ENCODE measurements around the gene HOXD11.

Gene HOXD11

DNA sequence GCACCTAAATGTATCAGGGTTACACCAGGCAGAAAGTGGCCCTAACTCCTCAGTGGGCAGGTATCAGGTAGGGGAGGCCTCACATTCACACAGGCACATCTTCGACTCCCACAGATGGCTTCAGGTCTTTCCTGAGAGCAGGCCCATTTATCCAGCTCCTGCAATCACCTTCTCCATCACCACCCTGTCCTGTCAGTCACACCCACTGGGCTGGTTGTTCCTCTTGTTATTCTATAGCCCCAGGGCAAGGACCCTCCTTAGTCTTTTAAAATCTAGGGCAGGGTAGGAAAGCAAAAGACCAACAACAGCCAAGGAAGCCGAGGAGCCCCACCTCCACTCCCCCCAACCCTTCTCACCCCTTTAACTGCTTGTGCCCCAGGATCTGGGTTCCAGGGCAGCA lies 35.2 kb downstream of the HOXD11 start:
- H3K27ac ChIP-seq = no peak overlapping the region
- DNase-seq (ENCODE audit: low spot score) = no peak
- CTCF ChIA-PET = interaction anchor here (2.9 to 3.0 kb wide), 2 partner anchors 412 to 496 kb away, joined by 20 to 34 read pairs; no protein-coding TSS in a partner anchor
- TF ChIP-seq, protein P1, sequence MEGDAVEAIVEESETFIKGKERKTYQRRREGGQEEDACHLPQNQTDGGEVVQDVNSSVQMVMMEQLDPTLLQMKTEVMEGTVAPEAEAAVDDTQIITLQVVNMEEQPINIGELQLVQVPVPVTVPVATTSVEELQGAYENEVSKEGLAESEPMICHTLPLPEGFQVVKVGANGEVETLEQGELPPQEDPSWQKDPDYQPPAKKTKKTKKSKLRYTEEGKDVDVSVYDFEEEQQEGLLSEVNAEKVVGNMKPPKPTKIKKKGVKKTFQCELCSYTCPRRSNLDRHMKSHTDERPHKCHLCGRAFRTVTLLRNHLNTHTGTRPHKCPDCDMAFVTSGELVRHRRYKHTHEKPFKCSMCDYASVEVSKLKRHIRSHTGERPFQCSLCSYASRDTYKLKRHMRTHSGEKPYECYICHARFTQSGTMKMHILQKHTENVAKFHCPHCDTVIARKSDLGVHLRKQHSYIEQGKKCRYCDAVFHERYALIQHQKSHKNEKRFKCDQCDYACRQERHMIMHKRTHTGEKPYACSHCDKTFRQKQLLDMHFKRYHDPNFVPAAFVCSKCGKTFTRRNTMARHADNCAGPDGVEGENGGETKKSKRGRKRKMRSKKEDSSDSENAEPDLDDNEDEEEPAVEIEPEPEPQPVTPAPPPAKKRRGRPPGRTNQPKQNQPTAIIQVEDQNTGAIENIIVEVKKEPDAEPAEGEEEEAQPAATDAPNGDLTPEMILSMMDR (conservative IDR thresholded peaks at IDR 0.05; ENCODE audit: low read depth) = no peak
- POLR2A ChIA-PET (ENCODE audit: low non-redundant PET) = no interaction called here

DNA sequence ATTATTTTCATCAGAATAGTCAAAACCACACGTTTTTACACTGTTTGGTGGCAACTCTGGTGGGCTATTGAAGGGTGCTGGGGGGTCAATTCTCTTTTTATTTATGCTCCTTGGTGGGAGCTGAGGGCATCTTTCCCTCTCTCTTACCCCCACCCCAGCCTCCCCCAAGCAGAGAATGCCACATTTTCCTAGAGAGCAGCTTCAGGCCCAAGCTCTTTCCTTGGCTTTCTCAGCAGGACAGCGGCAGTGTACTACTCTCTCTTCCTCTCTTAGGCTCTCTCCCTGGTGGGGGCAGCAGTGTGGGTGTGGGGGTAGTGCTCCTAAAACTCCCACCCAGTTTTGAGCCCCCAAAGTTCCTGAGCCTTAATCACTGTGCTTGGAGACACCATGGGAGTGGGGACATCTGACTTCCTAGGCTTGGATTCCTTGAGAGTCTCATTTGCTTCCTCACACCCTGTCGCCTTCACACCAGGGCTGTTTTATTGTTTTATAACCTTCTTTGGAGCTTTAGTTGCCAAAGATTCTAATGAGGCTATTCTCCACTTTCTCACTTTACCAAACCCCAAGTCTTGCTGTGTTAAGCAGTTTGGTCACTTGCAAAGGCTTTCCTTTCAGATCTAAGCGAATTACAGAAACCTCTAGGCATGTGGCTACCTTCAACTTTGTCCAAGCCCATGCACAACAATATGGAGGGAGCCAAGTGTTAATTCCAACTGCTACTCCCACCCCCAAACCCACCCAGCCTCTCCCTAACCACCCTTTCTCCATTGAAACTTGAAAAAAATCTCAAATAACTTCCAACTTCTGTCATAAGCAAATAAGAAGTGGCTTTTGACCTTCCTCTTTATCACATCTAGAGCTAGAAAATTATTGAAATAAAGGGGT lies 38.2 kb downstream of the HOXD11 start:
- ChIA-PET CTCF (interaction anchor here (0.6 to 1.3 kb wide), 3 partner anchors 309 to 691 kb away, joined by 3 read pairs; no protein-coding TSS in a partner anchor), POLR2A (ENCODE audit: low non-redundant PET) (no interaction called here)
- TF ChIP-seq, protein P1 (conservative IDR thresholded peaks at IDR 0.05; ENCODE audit: low read depth) = no peak
- no peak overlapping the region for H3K27ac ChIP-seq
- no peak for DNase-seq (ENCODE audit: low spot score)

DNA sequence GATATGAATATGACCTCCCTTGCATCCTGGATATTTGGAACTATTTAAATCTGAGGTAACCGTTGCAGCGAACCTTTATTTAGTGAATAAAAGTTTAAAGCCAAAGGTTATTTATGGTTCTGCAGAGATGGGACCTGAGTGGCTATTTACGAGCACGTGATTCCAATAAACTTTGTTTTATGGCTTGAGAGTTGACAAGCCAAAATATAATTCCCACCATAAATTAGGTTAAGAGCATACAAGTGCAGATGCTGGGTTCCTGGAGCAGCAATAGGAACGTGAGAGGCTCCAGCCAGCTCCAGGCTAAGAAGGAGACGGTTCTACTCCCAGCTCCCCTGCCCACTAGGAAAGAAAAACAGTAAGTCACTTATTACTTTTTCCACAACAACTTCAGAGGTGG lies 39.0 kb downstream of the HOXD11 start:
- no peak for DNase-seq (ENCODE audit: low spot score)
- CTCF ChIA-PET = interaction anchor here (0.7 to 1.3 kb wide), 3 partner anchors 309 to 492 kb away, joined by 3 to 5 read pairs (median 3); no protein-coding TSS in a partner anchor
- POLR2A ChIA-PET (ENCODE audit: low non-redundant PET) = no interaction called here
- TF ChIP-seq, protein P1 (conservative IDR thresholded peaks at IDR 0.05; ENCODE audit: low read depth) = no peak
- H3K27ac ChIP-seq = no peak overlapping the region

DNA sequence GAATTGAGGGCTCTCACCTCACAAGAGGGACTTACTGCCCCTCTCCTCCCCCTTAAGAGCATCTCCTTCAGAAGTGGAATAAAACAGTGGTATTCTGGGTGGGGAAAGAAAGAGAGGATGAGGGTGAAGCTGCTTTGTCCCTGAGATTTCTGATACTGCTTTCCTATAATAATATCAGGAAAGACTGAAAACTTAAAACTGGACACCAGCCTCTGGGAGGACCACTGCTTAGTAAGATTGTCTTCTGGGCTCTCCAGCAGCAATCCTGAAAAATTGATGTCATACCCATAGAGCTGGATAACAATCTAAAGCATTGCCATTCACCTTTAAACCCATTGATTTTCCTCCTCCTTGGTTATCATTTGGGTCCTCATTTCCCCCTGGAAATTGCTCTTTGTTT lies 39.6 kb downstream of the HOXD11 start:
- no peak for DNase-seq (ENCODE audit: low spot score)
- H3K27ac ChIP-seq = no peak overlapping the region
- ChIA-PET CTCF (interaction anchor here (1.0 to 1.4 kb wide), 3 partner anchors 308 to 492 kb away, joined by 3 to 5 read pairs (median 3); no protein-coding TSS in a partner anchor), POLR2A (ENCODE audit: low non-redundant PET) (no interaction called here)
- TF ChIP-seq, protein P1 (conservative IDR thresholded peaks at IDR 0.05; ENCODE audit: low read depth) = no peak

DNA sequence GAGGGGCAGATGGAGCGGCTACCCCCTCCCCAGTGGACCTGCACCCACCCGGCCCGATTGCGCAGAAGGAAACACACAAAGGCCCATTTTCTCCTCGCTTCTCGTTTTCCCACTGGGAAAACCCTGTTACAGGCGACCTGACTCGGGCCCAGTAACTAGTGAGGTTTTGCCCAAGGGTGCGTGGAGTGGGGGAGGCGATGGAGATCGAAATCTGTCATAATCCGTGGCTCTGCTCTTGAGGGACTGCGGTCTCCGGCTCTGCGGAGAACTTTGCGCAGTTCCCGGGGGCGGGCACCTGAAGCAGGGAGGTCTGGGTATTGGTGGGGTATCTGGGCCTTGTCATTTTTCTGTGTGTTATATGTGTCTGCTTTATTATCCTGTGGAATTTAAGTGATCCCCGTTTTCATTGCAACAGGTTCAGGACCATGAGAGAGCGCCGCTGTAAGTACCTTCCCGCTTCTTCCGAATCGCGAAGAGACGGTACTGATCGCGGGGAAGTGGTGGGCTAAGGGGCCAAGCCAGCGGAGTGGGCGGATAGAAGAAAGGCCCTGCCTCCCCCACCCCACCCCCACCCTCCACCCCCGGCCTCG lies 40.2 kb downstream of the HOXD11 start:
- H3K27ac ChIP-seq = no peak overlapping the region
- POLR2A ChIA-PET (ENCODE audit: low non-redundant PET) = no interaction called here
- no peak for DNase-seq (ENCODE audit: low spot score)
- CTCF ChIA-PET = interaction anchor here (0.6 to 1.4 kb wide), 4 partner anchors 9 to 491 kb away, joined by 3 to 5 read pairs (median 4); no protein-coding TSS in a partner anchor
- TF ChIP-seq, protein P1 (conservative IDR thresholded peaks at IDR 0.05; ENCODE audit: low read depth) = no peak

DNA sequence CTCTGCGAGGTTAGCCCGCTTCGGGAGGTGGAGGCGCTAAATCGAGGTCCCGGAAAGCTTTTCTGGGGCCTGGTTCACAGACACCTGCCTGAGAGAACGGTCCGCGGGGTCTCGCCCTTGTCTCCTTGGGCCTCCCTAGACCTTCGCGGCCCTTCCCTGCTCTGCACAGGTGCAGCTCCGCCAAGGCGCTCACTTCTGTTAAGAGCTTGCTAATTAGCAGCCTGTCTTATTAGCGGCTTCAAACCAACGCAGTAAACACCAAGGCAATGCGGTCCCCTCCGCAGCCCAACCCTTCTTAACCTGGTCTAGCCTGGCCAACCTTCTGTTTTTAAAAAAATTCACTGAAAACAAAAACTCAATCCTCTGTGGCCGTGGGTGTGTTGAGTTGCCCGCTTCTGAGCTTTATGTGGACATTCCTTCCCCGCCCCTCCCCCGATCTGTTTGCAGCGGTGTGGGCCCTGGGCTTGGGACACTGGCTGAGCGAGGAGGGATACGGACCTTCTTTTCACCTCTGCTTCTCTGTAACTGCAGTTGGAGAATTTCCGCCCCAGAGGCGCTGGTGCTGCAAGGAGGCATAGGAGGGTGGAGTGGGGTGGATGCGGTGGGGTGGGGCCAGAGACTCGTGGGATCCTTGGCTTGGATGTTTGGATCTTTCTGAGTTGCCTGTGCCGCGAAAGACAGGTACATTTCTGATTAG lies 40.9 kb downstream of the HOXD11 start:
- TF ChIP-seq, protein P1 (conservative IDR thresholded peaks at IDR 0.05; ENCODE audit: low read depth) = no peak
- H3K27ac ChIP-seq = no peak overlapping the region
- POLR2A ChIA-PET (ENCODE audit: low non-redundant PET) = no interaction called here
- CTCF ChIA-PET = interaction anchor here (0.6 to 1.4 kb wide), 3 partner anchors 9 to 307 kb away, joined by 3 to 5 read pairs (median 3); no protein-coding TSS in a partner anchor
- DNase-seq (ENCODE audit: low spot score) = no peak

Data from RWPE1 (cell line).